ENCODE data around the gene DEAF1.

Gene DEAF1

GRCh38 chr11:643849-644738 is 50.9 kb downstream of the DEAF1 start:
- DNase-seq: no peak

GRCh38 chr11:643366-643765 is 51.7 kb downstream of the DEAF1 start:
- DNase-seq: no peak

DNA sequence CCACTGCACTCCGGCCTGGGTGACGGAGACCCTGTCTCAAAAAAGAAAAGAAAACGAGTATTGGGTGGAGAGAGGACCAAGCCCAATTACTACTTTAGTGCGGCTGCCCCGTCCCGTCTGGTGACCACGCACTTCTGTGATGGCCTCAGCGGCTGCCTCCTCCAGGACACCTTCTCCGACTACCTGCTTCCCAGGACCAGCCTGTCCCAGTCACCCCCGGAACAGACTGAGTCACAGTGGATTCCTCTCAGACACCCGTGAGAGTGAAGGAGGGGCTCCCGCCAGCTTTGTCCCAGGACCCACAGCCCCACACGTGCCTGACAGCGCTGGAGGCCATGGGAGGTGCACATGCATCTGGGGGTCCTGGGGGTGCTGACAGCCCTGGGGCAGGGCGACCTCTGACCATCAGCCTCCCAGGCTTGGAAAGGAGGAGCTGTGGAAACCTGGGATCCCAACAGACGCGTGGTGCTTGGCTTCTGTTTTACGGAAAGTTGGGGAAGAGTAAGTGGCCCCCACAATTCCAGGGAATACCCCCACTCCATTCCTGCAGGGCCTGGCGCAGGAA is 53.1 kb downstream of the DEAF1 start:
- no peak for DNase-seq

DNA sequence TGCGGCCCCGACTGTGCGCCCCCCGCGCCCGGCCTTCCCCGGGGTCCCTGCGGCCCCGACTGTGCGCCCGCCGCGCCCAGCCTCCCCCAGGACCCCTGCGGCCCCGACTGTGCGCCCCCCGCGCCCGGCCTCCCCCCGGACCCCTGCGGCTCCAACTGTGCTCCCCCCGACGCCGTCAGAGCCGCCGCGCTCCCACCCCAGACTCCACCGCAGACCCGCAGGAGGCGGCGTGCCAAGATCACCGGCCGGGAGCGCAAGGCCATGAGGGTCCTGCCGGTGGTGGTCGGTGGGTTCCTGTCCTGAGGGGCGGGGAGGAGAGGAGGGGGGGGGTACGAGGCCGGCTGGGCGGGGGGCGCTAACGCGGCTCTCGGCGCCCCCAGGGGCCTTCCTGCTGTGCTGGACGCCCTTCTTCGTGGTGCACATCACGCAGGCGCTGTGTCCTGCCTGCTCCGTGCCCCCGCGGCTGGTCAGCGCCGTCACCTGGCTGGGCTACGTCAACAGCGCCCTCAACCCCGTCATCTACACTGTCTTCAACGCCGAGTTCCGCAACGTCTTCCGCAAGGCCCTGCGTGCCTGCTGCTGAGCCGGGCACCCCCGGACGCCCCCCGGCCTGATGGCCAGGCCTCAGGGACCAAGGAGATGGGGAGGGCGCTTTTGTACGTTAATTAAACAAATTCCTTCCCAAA is 54.9 kb downstream of the DEAF1 start:
- DNase-seq: no peak

- DNase-seq: no peak
Measured at GRCh38 chr11:639332-639955, 55.6 kb downstream of the DEAF1 start.

DNA sequence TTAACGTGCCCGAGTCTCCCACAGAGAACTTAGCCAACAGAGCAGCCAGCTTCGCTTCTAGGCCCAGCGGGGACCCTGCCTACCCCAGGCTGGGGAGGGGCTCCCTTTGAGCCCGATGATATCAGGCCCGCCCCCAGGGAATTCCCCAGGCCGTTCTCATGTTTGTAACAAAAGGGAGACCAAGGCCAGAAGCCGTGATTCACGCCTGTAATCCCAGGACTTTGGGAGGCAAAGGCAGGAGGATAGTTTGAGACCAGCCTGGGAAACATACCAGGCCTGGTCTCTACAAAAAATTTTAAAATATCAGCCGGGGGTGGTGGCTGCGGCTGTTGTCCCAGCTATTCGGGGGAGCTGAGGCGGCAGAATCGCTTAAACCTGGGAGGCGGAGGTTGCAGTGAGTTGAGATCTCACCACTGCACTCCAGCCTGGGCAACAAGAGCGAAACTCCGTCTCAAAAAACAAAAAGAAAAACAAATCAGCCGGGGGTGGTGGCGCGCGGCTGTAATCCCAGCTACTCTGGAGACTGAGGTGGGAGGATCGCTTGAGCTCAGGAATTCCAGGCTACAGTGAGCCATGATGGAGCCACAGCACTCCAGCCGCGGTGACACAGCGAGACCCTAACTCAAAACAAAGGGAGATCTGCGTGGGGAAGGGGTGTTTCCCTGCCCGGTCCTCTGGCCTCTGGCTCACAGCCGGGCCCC is 56.2 kb downstream of the DEAF1 start:
- DNase-seq: no peak

DNA sequence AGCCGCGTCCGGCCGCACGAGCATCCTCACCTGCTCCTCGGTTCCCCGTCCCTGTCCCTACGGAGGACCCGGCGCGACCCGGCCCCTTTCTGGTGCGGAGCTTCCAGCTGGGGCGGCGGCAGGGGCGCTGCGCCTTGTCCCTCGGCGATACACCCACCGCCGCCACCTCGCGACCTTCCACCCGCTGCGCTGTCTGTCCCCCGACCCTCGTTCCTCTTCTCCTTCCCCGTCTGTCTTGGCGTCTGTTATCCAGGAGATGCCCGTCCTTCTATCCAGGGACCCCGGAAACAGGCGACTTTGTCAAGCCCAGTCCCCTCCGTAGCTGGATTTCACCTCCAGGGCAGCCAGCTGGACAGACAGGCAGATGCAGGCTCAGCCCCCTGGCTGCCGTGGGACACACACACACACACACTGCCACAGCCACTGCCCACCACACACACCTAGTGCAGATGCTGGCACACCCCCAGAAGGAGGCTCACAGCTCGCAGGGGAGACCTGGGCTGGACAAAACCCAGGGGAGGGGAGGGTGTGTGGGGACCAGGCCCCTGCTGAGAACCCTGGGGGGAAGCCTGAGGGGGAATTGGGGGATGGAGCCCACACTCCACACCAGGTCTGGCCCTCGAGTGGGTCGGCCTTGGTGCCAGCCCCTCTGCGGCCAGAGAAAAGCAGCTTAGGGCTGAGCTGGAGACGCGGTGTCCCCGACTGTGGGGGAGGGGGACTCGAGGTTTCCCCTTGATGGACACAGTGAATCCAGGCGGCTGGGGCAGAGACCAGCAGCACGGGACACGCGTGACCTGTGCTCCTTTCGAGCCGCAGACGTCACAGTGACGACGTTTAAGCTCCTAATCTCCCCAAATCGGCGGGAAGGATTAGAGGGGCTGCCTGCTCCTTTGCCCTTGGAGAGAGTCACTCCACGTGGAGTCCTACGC is 57.2 kb downstream of the DEAF1 start:
- no peak for DNase-seq

DNA sequence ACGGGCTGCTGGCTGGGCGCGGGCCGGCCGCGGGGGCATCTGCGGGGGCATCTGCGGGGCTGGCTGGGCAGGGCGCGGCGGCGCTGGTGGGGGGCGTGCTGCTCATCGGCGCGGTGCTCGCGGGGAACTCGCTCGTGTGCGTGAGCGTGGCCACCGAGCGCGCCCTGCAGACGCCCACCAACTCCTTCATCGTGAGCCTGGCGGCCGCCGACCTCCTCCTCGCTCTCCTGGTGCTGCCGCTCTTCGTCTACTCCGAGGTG is 57.8 kb downstream of the DEAF1 start:
- DNase-seq: no peak

DNA sequence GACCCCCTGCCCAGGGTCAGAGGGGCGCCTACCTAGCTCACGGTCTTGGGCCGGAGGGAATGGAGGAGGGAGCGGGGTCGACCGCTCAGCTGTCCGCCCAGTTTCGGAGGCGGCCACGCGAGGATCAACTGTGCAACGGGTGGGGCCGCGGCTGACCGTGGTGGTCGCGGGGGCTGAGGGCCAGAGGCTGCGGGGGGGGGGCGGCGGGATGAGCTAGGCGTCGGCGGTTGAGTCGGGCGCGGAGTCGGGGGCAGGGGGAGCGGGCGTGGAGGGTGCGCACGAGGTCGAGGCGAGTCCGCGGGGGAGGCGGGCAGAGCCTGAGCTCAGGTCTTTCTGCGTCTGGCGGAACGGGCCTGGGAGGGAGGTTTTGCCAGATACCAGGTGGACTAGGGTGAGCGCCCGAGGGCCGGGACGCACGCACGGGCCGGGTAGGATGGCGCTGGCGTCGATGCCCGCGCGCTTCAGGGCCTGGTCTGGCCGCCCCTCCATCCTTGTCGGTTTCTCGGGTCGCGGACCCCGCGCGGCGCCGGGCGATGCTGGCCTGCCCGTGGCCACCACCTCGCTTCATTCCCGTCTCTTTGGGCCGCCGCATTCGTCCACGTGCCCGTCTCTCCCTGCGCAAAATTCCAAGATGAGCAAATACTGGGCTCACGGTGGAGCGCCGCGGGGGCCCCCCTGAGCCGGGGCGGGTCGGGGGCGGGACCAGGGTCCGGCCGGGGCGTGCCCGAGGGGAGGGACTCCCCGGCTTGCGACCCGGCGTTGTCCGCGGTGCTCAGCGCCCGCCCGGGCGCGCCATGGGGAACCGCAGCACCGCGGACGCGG is 58.3 kb downstream of the DEAF1 start, which contains the start of gene DRD4:
DRD4 (plus strand) TSS at position 759 of the 822 bp plus-strand sequence; CDS start at position 795, 36 bp downstream.
- no peak for DNase-seq

DNA sequence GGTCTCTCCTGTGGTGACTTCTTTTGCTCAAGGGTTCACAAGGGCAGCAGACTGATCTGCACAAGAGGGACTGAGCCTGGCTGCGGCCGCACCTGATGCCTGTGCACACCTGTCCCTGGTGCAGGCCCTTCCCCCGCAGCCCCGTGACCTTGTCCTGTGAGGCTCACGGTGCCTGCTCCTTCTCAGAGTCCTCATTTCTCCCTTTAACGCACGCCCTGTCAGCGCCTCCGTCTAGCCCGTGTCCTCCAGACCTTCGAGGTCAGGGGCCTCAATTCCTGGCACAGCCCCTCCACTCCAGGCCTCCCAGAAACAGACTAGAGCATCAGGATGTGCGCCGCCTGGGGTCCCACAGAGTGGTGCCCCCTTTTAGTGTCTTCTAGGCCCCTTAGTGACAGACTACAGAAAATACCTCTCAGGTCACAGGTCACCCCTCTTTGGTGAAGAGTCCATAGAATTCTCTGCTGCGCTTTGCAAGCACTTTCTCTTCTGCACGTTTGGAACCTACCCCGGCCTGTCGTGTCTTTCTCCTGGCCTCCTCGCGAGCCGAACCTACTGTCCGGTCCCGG is 59.0 kb downstream of the DEAF1 start:
- no peak for DNase-seq

DNA sequence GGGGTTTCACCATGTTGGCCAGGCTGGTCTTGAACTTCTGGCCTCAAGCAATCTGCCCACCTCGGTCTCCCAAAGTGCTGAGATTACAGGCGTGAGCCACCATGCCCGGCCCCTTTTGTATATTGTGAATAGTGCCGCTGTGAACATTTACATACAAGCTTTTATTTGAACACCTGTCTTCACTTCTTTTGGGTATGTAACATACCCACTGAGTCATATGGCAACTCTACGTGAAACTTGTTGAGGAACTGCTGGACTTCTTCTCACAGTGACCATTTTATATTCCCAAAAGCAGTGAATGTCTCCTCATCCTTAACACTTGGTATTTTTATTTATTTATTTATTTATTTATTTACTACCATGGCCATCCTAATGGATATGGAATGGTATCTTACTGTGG is 64.2 kb downstream of the DEAF1 start:
- no peak for DNase-seq

- no peak for DNase-seq
Measured at GRCh38 chr11:629237-629583, 65.8 kb downstream of the DEAF1 start.

GRCh38 chr11:628056-628455 is 67.0 kb downstream of the DEAF1 start:
- DNase-seq: no peak

- no peak for DNase-seq
Measured at GRCh38 chr11:627308-627576, 67.8 kb downstream of the DEAF1 start.

DNA sequence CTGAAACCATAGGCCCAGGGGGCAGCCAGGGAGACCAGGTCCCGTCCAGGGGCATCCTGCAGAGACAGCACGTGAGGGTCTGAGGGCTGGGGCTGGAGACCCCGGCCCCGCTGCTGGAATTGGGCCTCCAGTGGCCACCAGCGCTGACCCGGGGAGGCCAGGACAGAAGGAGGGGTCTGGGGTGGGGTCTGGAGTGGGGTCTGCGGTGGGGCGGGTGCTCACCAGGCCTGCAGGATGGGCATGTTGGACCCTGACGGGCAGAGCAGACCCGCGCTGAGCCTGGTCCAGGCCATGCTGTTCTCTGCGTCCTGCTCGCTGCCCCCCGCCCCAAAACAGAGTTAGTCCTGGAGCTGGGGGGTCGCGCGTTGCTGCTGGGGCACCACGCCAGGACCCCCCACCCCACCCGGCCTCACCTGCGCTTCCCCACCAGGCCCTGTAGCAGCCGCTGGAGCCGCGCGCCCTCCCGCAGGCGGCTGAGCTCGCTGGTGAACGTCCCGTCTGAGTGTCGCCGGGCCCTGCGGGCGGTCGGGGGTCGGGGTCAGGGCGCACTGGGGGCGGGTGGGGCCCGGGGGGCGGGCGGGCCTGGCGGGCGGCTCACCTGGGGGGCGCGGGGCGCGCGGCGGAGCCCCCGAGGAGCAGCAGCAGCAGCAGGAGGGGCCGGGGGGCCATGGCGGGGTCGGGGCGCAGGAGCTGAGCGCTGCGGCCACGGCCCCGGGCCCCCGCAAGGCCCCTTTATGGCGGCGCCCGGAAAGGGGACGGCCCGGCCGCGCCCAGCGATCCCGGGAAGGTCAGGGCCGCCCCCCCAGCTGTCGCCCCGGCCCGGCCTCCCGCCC is 68.3 kb downstream of the DEAF1 start, which contains the start of gene SCT:
SCT (minus strand) TSS at position 707 of the 833 bp plus-strand sequence; CDS start at position 669, 38 bp downstream.
- no peak for DNase-seq

- DNase-seq: no peak
Measured at GRCh38 chr11:625636-626268, 69.3 kb downstream of the DEAF1 start.

- DNase-seq: no peak
Measured at GRCh38 chr11:624705-625635, 70.1 kb downstream of the DEAF1 start, which contains the start of gene CDHR5. Gene CDHR5 (minus strand): TSS chr11:624955. CDS start chr11:624902, 53 bp downstream.
